ENCODE results near the gene HLA-F.

DNA sequence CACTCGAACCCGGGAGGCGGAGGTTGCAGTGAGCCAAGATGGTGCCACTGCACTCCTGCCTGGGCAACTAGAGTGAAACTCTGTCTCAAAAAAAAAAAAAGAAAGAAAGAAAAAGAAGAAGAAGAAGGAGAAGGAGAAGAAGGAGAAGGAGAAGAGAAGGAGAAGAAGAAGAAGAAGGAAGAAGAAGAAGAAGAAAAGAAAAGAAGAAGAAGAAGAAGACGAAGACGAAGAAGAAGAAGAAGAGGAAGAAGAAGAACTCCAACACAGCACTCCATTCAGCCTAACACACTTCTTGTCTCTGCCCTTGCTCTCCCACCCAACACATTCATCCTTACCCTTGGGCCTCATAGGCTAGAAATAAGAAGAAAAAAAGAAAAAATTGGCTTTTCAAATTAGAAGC lies 49.2 kb upstream of the HLA-F start:
- TF ChIP-seq GATA1 (IDR thresholded peaks at IDR 0.05; ENCODE audit: low read depth, low read length) (no peak), POLR2A (IDR thresholded peaks at IDR 0.05; ENCODE audit: low read length) (no peak)

Data from erythroblast (primary cell).